HG02870 (cell line): ENCODE measurements around the gene CREB3L2.
"Not testable (repeated sequence)": the region's sequence is repeated elsewhere in the genome, so short reads cannot be mapped to it uniquely, and the experiment has no call there.

Source experiments
- ATAC-seq: cut with Tn5 transposase; IDR thresholded peaks from one replicate; pipeline ENCODE4 v1.9.1; 2021; ENCODE audit warnings: mild to moderate bottlenecking, moderate library complexity; ENCODE audit not compliant: unreplicated experiment

CREB3L2 gene

GRCh38 chr7:137970253-137970975 lies 31.5 kb downstream of the CREB3L2 start:
- ATAC-seq: no peak

GRCh38 chr7:137969828-137970227 lies 32.1 kb downstream of the CREB3L2 start:
- no peak for ATAC-seq

- no peak for ATAC-seq
These were observed 33.0 kb downstream of the CREB3L2 start for GRCh38 chr7:137968890-137969289.

GRCh38 chr7:137968339-137968738 lies 33.5 kb downstream of the CREB3L2 start:
- not testable (repeated sequence) for ATAC-seq

GRCh38 chr7:137967143-137968018 lies 34.5 kb downstream of the CREB3L2 start:
- no peak for ATAC-seq

- no peak for ATAC-seq
These were observed 35.2 kb downstream of the CREB3L2 start for GRCh38 chr7:137966641-137967142.

- no peak for ATAC-seq
These were observed 35.8 kb downstream of the CREB3L2 start for GRCh38 chr7:137965942-137966640.

- ATAC-seq: no peak
These were observed 36.9 kb downstream of the CREB3L2 start for GRCh38 chr7:137964824-137965545.

- no peak for ATAC-seq
These were observed 38.9 kb downstream of the CREB3L2 start for GRCh38 chr7:137962875-137963507.

GRCh38 chr7:137962491-137962874 lies 39.4 kb downstream of the CREB3L2 start:
- ATAC-seq: no peak

GRCh38 chr7:137961200-137962177 lies 40.4 kb downstream of the CREB3L2 start:
- ATAC-seq: peak; percentile 85

GRCh38 chr7:137960020-137960419 lies 41.9 kb downstream of the CREB3L2 start:
- ATAC-seq: no peak

GRCh38 chr7:137958470-137959431 lies 43.1 kb downstream of the CREB3L2 start:
- ATAC-seq: no peak

- ATAC-seq: no peak
These were observed 44.0 kb downstream of the CREB3L2 start for GRCh38 chr7:137957887-137958286.

GRCh38 chr7:137956591-137956990 lies 45.3 kb downstream of the CREB3L2 start:
- no peak for ATAC-seq

GRCh38 chr7:137956183-137956582 lies 45.7 kb downstream of the CREB3L2 start:
- no peak for ATAC-seq

- no peak for ATAC-seq
These were observed 47.3 kb downstream of the CREB3L2 start for GRCh38 chr7:137954614-137955013.
